Upper lobe of right lung (tissue), 1 donor: ENCODE results near the gene ATG2B. TPM values are rescaled to one million over a fixed set of nuclear protein-coding genes. Genes with fewer than 3 reads are reported as not detected.
A peak's percentile ranks its signal among the peaks of the same experiment; 100 is the strongest.

ENCODE experiments used
- ATAC-seq: fragments of 200-7000 bp; cut with Tn5 transposase; one replicate; pipeline ENCODE4 v1.9.1; 2020; ENCODE audit warnings: mild to moderate bottlenecking, moderate library complexity
- DNase-seq: peaks from one replicate; pipeline ENCODE4 v3.0.0-alpha.2; 2020
- H3K27ac ChIP-seq: fragments of 200-600 bp; one replicate; pipeline ENCODE4 v1.8.0; 2022
- H3K27me3 ChIP-seq: fragments of 200-600 bp; one replicate; pipeline ENCODE4 v1.8.0; 2022; ENCODE audit warnings: mild to moderate bottlenecking
- H3K36me3 ChIP-seq: fragments of 200-600 bp; one replicate; pipeline ENCODE4 v1.8.0; 2022
- H3K4me1 ChIP-seq: fragments of 200-600 bp; one replicate; pipeline ENCODE4 v1.8.0; 2022
- H3K4me3 ChIP-seq: fragments of 200-600 bp; one replicate; pipeline ENCODE4 v1.8.0; 2022; ENCODE audit warnings: mild to moderate bottlenecking
- H3K9me3 ChIP-seq: fragments of 200-600 bp; one replicate; pipeline ENCODE4 v1.8.0; 2022
- CTCF ChIP-seq: fragments of 200-600 bp; IDR thresholded peaks from one replicate; pipeline ENCODE4 v1.8.0; 2022; ENCODE audit warnings: antibody characterized with exemption
- intact Hi-C: fragments of 100-400 bp; cut with DNase I; formaldehyde crosslinking; loops from one replicate; pipeline ENCODE4 v1.11.0; 2022
- total RNA-seq: library from RNA; stranded (reverse); fragmentation: NEBNext Ultra II Directional; extraction: Animal tissue kit (Norgen Biotek cat#: 25700); gene quantifications from one replicate; pipeline ENCODE4 v1.2.1, GENCODE V29; 2021
- donor health status: DM: no; HTN: yes; CAD: no; lungs with severe emphysema.

ATG2B gene
- total RNA-seq, 1 donor from 2014 or later, result 19.1 TPM

- DNase-seq, result no peak
- Histone ChIP-seq H3K4me3 (no peak overlapping the region), H3K36me3 (no peaks in the 10 kb centered on the region), H3K9me3 (no peaks in the 10 kb centered on the region), H3K27ac (no peak overlapping the region), H3K27me3 (no peaks in the 10 kb centered on the region), H3K4me1 (no peaks in the 10 kb centered on the region)
- intact Hi-C loops, result no loop called here
- ATAC-seq, result no peak
- TF ChIP-seq CTCF, result no peak
Measured at GRCh38 chr14:96373538-96373937, 10.4 kb upstream of the ATG2B start.

DNA sequence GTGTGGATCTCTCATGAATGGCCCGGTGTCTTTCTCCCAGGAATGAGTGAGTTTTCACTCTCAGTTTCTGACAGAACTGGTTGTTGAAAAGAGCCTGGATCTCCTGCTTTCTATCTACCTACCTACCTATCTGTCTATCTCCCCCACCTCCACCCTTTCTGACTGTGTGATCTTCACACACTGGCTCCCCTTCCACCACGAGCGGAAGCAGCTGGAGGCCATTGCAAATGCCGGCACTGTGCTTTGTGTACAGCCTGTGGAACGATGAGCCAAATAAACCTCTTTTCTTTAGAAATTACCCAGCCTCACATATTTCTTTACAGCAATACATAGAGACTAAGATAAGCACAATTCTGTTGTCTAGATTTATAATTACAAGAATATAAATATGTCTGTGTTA, 7.4 kb upstream of the ATG2B start:
- no peaks in the 10 kb centered on the region for H3K4me1 ChIP-seq
- DNase-seq (no peak), ATAC-seq (no peak)
- no peaks in the 10 kb centered on the region for H3K36me3 ChIP-seq
- intact Hi-C loops, result no loop called here
- H3K4me3 ChIP-seq, result no peak overlapping the region
- no peak for TF ChIP-seq CTCF
- H3K27ac ChIP-seq, result no peak overlapping the region
- H3K9me3 ChIP-seq, result no peaks in the 10 kb centered on the region
- H3K27me3 ChIP-seq, result no peaks in the 10 kb centered on the region

DNA sequence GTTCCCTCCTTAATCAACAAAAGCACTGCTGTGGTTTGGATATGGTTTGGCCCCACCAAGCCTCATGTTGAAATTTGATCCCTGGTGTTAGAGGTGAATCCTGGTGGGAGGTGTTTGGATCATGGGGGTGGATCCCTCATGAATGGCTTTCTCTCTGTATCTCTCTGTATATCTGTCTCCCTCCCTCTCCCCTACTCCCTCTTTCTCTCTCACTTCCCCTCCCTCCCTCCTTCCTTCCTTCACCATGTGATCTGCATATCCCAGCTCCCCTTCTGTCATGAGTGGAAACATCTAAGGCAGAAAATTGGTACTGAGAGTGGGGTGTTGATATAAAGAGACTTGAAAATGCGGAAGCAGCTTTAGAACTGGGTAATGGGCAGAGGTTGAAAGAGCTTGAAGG, 5.4 kb upstream of the ATG2B start:
- TF ChIP-seq CTCF, result no peak
- intact Hi-C loops, result no loop called here
- ATAC-seq, result no peak
- no peaks in the 10 kb centered on the region for H3K36me3 ChIP-seq
- H3K27me3 ChIP-seq, result no peaks in the 10 kb centered on the region
- no peak overlapping the region for H3K4me3 ChIP-seq
- no peak for DNase-seq
- no peaks in the 10 kb centered on the region for H3K9me3 ChIP-seq
- H3K4me1 ChIP-seq, result peaks cover 9% of the 10 kb centered on the region
- H3K27ac ChIP-seq, result no peak overlapping the region

DNA sequence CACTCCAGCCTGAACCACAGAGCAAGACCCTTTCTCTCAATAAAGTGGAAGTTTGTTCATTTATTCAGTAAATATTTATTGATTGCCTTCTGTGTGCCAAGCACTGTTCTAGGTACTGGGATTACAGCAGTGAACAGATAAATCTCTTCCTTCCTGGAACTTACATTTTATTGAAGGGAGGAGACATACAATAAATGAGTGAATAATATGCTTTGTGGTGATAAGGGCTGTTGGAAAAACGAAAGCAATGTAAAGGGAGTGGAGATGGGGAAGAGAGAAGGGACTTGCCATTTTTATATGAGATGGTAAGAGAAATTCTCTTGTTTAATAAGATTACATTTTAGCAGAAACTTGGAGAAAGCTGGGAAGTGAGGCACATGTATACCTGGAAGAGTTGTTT, 1.8 kb upstream of the ATG2B start:
- TF ChIP-seq CTCF, result no peak
- Histone ChIP-seq H3K27me3 (no peaks in the 10 kb centered on the region), H3K4me1 (peaks cover 26% of the 10 kb centered on the region), H3K4me3 (peak overlapping the region; percentile 97), H3K27ac (no peak overlapping the region), H3K36me3 (no peaks in the 10 kb centered on the region), H3K9me3 (no peaks in the 10 kb centered on the region)
- ATAC-seq, result no peak
- DNase-seq, result no peak
- intact Hi-C loops, result no loop called here

DNA sequence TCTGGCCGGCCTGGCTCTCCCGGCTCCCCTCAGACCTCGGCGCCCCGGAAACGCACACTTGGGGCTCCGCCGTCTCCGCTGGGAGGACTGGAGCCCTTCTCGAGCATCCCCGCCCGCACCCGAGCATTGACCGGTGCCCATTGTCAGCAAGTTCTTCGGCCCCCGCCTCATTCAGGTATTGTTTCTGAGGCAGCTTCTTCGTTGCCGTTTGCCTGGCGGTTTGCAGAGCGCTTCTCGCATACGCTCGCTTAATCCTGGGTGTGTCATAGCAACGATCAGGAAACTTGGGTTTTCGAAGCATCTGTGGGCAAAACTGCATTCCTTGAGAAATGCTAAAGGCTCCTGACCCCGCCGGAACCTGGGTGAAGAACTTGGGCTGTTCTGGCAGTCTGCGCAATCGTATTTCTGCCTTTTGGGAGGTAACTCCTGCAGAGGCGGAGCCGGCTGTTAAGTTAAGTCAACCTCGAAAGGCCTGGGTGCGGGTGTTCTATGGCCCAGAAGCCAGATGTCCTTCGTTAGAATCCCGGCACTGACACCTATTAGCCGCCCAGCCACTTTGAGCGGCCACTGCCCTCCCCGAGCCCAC, 703 bp upstream of the ATG2B start:
- DNase-seq, result peak; percentile 76
- ATAC-seq, result peak; percentile 54
- intact Hi-C loops, result no loop called here

More for the DNA sequence above, 703 bp upstream of the ATG2B start:
- Histone ChIP-seq H3K4me3 (peak overlapping the region; percentile 97), H3K36me3 (no peaks in the 10 kb centered on the region), H3K27me3 (no peaks in the 10 kb centered on the region), H3K27ac (peak overlapping the region; percentile 91), H3K9me3 (no peaks in the 10 kb centered on the region), H3K4me1 (peaks cover 26% of the 10 kb centered on the region)
- no peak for TF ChIP-seq CTCF
